HK-2 (cell line): Measurements from ENCODE around the gene GAPVD1.
A peak's percentile ranks its signal among the peaks of the same experiment; 100 is the strongest.
"Not testable (repeated sequence)": the region's sequence is repeated elsewhere in the genome, so short reads cannot be mapped to it uniquely, and the experiment has no call there.

Experiments used
- DNase-seq: peaks from one replicate; pipeline ENCODE4 v3.0.0-alpha.2; 2018; ENCODE audit not compliant: unreplicated experiment

Gene GAPVD1, protein sequence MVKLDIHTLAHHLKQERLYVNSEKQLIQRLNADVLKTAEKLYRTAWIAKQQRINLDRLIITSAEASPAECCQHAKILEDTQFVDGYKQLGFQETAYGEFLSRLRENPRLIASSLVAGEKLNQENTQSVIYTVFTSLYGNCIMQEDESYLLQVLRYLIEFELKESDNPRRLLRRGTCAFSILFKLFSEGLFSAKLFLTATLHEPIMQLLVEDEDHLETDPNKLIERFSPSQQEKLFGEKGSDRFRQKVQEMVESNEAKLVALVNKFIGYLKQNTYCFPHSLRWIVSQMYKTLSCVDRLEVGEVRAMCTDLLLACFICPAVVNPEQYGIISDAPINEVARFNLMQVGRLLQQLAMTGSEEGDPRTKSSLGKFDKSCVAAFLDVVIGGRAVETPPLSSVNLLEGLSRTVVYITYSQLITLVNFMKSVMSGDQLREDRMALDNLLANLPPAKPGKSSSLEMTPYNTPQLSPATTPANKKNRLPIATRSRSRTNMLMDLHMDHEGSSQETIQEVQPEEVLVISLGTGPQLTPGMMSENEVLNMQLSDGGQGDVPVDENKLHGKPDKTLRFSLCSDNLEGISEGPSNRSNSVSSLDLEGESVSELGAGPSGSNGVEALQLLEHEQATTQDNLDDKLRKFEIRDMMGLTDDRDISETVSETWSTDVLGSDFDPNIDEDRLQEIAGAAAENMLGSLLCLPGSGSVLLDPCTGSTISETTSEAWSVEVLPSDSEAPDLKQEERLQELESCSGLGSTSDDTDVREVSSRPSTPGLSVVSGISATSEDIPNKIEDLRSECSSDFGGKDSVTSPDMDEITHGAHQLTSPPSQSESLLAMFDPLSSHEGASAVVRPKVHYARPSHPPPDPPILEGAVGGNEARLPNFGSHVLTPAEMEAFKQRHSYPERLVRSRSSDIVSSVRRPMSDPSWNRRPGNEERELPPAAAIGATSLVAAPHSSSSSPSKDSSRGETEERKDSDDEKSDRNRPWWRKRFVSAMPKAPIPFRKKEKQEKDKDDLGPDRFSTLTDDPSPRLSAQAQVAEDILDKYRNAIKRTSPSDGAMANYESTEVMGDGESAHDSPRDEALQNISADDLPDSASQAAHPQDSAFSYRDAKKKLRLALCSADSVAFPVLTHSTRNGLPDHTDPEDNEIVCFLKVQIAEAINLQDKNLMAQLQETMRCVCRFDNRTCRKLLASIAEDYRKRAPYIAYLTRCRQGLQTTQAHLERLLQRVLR (N-terminal part only)

DNA sequence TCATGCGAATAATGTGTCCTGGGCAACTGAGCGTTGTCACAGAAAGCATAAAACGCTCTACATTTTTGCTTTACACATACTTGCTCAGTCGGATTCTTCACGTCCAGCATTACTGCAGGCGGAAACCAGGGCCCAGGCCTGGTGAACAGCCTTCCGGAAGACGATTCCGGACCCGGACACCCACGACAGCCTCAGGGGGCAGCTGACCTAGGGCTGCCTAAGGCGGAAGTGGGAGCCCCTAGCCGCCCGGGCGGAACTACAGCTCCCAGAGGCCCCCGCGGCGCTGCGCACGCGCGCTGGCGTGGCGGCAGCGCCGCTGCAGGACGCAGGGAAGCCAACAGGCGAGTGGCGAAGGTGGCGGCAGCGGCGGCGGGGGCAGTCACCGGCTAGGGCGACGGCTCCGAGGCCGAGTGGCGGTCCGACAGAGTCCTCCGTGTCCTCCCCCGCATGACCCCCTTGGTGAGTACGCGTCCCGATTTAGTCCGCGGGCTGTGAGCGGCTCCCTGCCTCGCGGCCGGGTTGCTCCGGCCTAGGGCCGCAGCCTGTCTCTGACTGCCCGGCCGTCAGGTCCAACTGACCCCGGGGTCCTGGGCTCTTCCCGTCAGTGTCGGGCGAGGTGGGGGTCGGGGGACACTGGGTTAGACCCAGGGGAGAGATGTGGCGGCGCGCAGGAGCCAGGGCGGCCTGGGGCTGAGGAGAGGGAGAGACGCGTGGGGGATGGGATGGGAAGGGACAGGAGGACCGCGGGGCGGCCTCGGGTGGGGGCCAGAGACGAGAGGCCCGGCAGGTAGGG lies at the start of gene GAPVD1:
Gene GAPVD1 (plus strand): TSS at position 326 of the 793 bp plus-strand sequence. CDS start 37,096 bp downstream, outside the sequence.
- DNase-seq, result peak; percentile 93

- no peak for DNase-seq
These were observed 47.4 kb upstream of the GAPVD1 start for GRCh38 chr9:125214186-125214585.

- no peak for DNase-seq
These were observed 43.0 kb upstream of the GAPVD1 start for GRCh38 chr9:125218621-125219020.

DNA sequence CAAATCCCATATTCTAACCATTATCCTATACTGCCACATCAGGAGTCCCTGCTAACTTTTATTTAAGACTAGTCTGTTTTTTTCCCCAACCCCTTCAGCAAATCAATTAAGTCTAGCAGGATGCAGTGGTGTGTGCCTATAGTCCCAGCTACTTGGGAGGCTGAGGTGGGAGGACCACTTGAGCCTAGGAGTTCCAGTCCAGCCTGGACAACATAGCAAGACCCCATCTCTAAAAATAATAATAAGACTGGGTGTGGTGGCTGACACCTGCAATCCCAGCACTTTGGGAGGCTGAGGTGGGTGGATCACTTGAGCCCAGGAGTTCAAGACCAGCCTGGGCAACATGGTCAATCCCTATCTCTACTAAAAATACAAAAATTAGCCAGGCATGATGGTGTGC lies 36.8 kb upstream of the GAPVD1 start:
- DNase-seq, result not testable (repeated sequence)

GRCh38 chr9:125227761-125228160 lies 33.9 kb upstream of the GAPVD1 start:
- DNase-seq, result no peak

DNA sequence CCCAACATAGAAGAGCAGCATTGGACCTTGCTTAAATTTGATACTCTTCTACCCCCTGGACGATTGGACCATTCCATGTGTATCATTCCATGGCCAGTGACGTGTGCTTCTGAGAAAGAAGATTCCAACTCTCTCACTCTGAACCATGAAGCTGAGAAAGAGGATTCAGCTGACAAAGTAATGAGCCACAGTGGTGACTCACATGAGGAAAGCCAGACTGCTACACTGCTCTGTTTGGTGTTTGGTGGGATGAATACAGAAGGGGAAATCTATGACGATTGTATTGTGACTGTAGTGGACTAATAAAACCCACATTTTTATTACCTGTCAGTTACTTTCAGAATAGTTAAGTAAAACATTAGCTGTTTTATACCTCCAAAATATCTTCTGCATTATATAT lies 27.9 kb upstream of the GAPVD1 start:
- peak; percentile 56 for DNase-seq

DNA sequence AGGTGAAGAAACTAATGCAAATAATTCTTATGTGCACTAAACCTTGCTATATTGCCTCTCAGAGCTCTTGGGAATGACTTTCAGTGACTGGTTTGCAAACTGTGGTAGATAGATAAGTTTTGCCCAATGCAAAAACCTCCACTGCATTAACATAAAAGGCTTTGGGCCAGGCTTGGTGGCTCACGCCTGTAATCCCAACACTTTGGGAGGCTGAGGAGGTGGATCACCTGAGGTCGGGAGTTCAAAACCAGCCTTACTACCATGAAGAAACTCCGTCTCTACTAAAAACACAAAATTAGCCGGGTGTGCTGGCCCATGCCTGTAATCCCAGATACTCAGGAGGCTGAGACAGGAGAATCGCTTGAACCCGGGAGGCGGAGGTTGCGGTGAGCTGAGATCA lies 27.5 kb upstream of the GAPVD1 start:
- DNase-seq, result not testable (repeated sequence)

- no peak for DNase-seq
These were observed 25.7 kb upstream of the GAPVD1 start for GRCh38 chr9:125235804-125236519.

GRCh38 chr9:125236520-125237159 lies 25.0 kb upstream of the GAPVD1 start:
- DNase-seq, result not testable (repeated sequence)

GRCh38 chr9:125238127-125238914 lies 23.3 kb upstream of the GAPVD1 start:
- DNase-seq, result no peak

DNA sequence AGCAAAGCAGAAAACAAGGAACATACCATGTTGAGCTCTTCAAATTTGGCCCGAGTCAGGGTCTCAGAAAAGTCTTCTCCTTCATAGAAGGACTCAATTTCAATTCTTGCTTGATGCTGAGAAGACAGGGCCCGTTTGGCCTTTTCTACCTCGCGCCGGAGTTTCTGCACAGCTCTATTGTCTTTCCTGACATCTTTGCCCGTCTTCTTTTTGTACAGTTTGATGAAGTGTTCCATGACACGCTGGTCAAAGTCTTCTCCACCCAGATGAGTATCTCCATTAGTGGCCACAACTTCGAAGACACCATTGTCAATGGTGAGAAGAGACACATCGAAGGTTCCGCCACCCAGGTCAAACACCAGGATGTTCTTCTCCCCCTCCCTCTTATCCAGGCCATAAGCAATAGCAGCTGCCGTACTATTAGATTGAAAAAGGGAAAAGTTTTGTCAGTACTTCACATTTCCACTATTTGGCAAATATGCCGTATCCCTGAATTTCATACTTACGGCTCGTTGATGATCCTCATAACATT lies 22.6 kb upstream of the GAPVD1 start:
- DNase-seq, result no peak

DNA sequence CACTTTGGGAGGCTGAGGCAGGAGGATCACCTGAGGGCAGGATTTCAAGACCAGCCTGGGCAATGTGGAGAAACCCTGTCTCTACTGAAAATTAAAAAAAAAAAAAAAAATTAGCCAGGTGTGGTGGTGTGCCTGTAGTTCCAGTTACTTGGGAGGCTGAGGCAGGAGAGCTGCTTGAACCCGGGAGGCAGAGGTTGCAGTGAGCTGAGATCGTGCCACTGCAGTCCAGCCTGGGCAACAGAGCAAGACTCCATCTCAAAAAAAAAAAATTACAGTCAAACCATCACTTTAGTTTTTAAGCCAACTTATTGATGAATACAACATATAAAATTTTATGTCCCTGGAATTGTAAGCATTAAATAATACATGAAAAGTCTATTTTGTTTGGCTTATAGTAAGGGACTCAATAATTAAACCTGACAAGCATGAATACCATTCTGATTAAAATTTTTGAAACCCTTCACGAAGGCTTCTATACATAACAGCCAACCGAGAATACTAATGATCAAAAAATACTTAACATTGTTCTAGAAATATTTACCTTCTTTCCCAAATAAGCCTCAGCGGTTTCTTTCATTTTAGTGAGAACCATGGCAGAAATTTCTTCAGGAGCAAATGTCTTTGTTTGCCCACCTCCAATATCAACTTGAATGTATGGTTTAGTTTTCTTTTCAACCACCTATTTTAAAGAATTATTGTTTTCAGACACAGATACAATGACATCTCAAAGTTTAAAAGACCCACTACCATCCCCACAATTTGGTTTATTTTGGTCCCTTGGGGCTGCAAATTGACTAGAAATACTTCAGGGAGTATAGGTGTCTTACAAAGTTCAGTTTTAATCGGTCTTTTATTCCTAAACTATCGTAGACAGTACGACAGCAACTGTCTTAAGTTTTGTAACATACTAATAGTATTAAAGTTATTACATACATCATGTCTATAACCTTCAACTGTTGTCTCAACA lies 21.7 kb upstream of the GAPVD1 start:
- DNase-seq, result no peak

- peak; percentile 49 for DNase-seq
These were observed 21.0 kb upstream of the GAPVD1 start for GRCh38 chr9:125240649-125240999.

- peak; percentile 100 for DNase-seq
These were observed 20.4 kb upstream of the GAPVD1 start, which contains the start of gene HSPA5 for GRCh38 chr9:125241000-125241862. Gene HSPA5, minus strand, starts transcription at chr9:125241343. Its CDS starts 217 bp downstream, at chr9:125241126.

- DNase-seq, result no peak
These were observed 19.5 kb upstream of the GAPVD1 start for GRCh38 chr9:125241863-125242739.

DNA sequence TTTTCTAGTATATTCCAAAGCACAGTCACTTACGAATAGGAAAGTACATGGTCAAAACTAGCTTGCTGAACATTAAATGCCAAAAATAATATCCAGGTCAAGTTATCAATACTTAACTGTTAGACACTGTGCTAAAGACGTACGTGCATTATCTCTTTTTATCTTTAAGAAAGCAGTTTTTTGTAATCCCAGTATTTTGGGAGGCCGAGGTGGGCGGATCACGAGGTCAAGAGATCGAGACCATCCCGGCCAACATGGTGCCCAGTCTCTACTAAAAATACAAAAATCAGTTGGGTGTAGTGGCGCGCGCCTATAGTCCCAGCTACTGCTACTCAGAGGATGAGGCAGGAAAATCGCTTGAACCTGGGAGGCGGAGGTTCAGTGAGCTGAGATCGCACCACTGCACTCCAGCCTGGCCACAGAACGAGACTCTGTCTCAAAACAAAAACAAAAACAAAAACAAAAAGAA lies 17.8 kb upstream of the GAPVD1 start:
- no peak for DNase-seq
